D721Med (cell line): ENCODE measurements around the gene AKT2.

Experiments
- DNase-seq: peaks from one replicate; pipeline ENCODE4 v3.0.0; 2011; ENCODE audit warnings: low spot score; ENCODE audit not compliant: insufficient read length
- FAIRE-seq: peaks from 2 replicates; lab custom pipeline; 2011; peaks lifted over from hg19 to GRCh38; lab: Jason Lieb, UNC
- CTCF ChIP-seq: IDR thresholded peaks from 2 replicates; pipeline ENCODE4 v1.5.1; 2012; ENCODE audit warnings: mild to moderate bottlenecking, control low read depth; ENCODE audit not compliant: insufficient read depth; ENCODE audit errors: missing control alignments

The AKT2 gene

GRCh38 chr19:40253611-40254092, 31.5 kb downstream of the AKT2 start:
- DNase-seq = no peak
- FAIRE-seq = no peak
- TF ChIP-seq CTCF = no peak

DNA sequence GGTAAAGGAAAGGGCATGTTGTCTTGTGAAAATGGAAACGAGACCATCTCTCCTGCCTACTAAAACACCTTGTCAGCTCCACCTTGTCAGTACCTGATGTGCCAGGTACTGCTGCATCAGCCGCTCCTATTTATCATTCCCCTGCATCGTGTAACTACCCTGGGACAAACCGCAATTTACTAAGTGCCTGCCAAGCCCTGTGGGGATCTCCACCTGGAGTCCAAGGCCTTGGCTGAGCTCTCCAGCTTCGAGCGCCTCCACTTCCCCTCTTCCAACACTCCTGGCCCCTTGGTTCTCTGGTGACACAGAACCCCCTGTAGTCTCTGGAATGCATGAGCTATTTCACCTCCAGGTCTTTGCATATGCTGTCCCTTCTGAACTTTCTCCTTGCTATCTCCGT, 32.8 kb downstream of the AKT2 start:
- TF ChIP-seq CTCF = no peak
- no peak for DNase-seq
- no peak for FAIRE-seq

- DNase-seq = no peak
- no peak for FAIRE-seq
- TF ChIP-seq CTCF = no peak
Observed at GRCh38 chr19:40251991-40252390, 33.2 kb downstream of the AKT2 start.

DNA sequence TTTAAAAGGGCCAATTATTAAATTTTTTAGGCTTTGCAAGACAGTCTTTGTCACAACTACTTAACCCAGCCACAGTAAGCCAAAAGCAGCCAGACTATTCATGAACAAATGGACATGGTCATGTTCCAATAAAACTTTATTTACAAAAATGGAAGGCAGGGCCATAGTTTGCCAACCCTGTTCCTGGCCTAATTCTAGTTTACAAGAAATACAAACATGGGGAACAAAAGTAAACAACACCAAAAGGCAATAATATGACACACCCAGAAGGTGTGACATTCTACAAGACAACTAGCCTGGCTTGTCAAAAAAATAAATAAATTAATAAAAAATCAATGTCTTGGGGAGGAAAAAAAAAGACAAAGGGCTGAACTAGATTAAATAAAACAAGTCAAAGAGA, 33.9 kb downstream of the AKT2 start:
- no peak for TF ChIP-seq CTCF
- FAIRE-seq = no peak
- no peak for DNase-seq

DNA sequence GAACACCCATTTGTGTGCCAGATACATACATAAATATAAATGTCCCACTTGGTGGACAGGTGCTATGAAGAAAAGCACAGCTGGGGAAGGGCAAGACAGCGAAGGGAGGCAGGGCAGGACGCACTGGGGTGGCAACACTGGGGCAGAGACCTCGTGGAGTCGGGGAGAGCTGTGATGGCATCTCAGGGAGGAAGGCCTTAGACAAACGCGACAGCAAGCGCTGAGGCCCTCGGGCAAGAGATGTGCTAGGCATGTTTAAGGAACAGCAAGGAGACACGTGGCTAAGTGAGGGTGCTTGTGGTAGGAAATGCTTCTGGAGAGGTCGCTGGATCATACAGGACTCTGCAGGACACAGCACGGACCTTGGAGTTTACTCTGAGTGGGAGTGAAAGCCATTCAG, 35.4 kb downstream of the AKT2 start:
- no peak for TF ChIP-seq CTCF
- DNase-seq (no peak), FAIRE-seq (no peak)

DNA sequence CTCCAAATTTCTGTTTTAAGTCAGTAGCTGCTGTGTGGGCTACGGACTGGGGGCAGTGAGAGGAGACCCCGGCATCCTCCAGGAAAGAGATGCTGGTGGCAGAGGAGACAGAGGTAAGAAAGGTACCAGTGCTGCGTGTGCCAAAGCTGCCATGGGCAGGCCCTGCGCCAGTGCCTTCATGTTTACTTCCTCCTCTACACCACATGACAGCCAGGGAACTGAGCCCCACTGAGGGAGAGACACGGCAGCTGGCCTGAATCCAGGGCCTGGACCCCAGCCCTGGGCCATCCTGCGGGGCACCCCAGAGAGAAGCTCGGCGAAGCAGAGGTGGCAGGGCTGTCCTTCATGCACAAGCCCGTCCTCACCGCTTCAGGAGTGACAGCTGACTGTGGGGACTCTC, 35.9 kb downstream of the AKT2 start:
- no peak for DNase-seq
- no peak for TF ChIP-seq CTCF
- no peak for FAIRE-seq

DNA sequence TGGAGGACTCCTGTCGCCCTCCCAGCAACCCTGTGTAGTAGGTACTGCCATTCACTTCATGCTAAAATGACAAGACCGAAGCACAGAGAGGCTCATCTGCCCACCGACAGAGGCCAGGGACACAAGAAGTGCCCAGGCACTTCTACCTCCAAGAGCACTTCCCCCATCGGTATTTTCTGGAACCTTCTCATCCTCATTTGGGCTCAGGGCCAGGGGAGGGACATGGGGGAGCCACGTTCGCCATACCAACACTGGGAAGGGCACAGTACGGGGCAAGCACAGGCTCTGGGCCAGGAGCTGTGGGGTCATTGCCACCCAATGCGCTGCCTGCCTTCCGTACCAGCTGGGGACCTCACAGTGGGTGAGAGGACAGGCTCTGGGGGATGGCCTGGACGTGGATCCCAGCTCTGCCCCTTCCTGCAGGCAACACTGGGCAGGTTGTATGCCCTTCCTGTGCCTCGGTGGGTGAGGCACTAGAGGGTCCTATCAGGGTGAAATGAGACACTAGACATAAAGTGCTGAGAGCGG, 37.3 kb downstream of the AKT2 start:
- no peak for FAIRE-seq
- no peak for TF ChIP-seq CTCF
- DNase-seq = no peak
